Mesenchymal stem cell (in vitro differentiated cells and primary cell): ENCODE data around the gene IPCEF1.
"Not testable (repeated sequence)": the region's sequence is repeated elsewhere in the genome, so short reads cannot be mapped to it uniquely, and the experiment has no call there.

ENCODE experiments used
- DNase-seq: peaks from one replicate; pipeline ENCODE4 v3.0.0-alpha.2; 2013
- H2AFZ ChIP-seq: one replicate; pipeline ENCODE4 v1.6.1; 2013; ENCODE audit warnings: low read depth, mild to moderate bottlenecking, control low read depth, inconsistent platforms, low read length, moderate library complexity
- H2AK5ac ChIP-seq: 2 replicates; pipeline ENCODE4 v1.6.1; 2013; ENCODE audit warnings: low read length, moderate library complexity, mild to moderate bottlenecking, inconsistent platforms; ENCODE audit not compliant: severe bottlenecking
- H2BK120ac ChIP-seq: one replicate; pipeline ENCODE4 v1.6.1; 2013; ENCODE audit warnings: low read depth, mild to moderate bottlenecking, inconsistent platforms, low read length, moderate library complexity
- H2BK12ac ChIP-seq, 2 experiments: one replicate each; pipeline ENCODE4 v1.6.1; 2013; ENCODE audit warnings: inconsistent platforms in 2 of 2, low read length in 2 of 2, mild to moderate bottlenecking in 2 of 2, moderate library complexity in 2 of 2, control low read depth in 1 of 2
- H2BK15ac ChIP-seq: one replicate; pipeline ENCODE4 v1.6.1; 2013; ENCODE audit warnings: mild to moderate bottlenecking, low read depth, inconsistent platforms; ENCODE audit not compliant: poor library complexity, severe bottlenecking
- H2BK5ac ChIP-seq: 2 replicates; pipeline ENCODE4 v1.6.1; 2013; ENCODE audit warnings: low read depth, mild to moderate bottlenecking, low read length, control low read depth, inconsistent platforms; ENCODE audit not compliant: poor library complexity, severe bottlenecking
- H3K14ac ChIP-seq, 2 experiments: one replicate each; pipeline ENCODE4 v1.6.1; 2013; ENCODE audit warnings: inconsistent platforms in 2 of 2, low read length in 2 of 2, control low read depth in 1 of 2, mild to moderate bottlenecking in 1 of 2, moderate library complexity in 1 of 2
- H3K18ac ChIP-seq, 2 experiments: one replicate each; pipeline ENCODE4 v1.6.1; 2013; ENCODE audit warnings: inconsistent platforms in 2 of 2, low read length in 2 of 2, control low read depth in 1 of 2, low read depth in 1 of 2, mild to moderate bottlenecking in 1 of 2
- H3K23ac ChIP-seq, 2 experiments: one replicate each; pipeline ENCODE4 v1.6.1; 2013; ENCODE audit warnings: inconsistent platforms in 2 of 2, low read length in 2 of 2, mild to moderate bottlenecking in 2 of 2, moderate library complexity in 2 of 2, control low read depth in 1 of 2
- H3K27ac ChIP-seq: 2 replicates; pipeline ENCODE4 v1.5.1; 2013; ENCODE audit warnings: mild to moderate bottlenecking, moderate library complexity, low read length, control low read depth, inconsistent platforms; ENCODE audit not compliant: poor library complexity, severe bottlenecking
- H3K27me3 ChIP-seq, 2 experiments: 2 replicates each; pipeline versions ENCODE4 v1.6.1 to v1.7.0; 2013; ENCODE audit warnings: low read length in 2 of 2, mild to moderate bottlenecking in 2 of 2, moderate library complexity in 2 of 2, control low read depth in 1 of 2, inconsistent platforms in 1 of 2; ENCODE audit not compliant: control insufficient read depth in 1 of 2, insufficient read depth in 1 of 2
- H3K36me3 ChIP-seq, 2 experiments: 2 replicates each; pipeline versions ENCODE4 v1.6.1 to v1.7.0; 2013; ENCODE audit warnings: low read length in 2 of 2, control low read depth in 1 of 2, inconsistent platforms in 1 of 2, low read depth in 1 of 2, mild to moderate bottlenecking in 1 of 2; ENCODE audit not compliant: insufficient read depth in 2 of 2, control insufficient read depth in 1 of 2
- H3K4ac ChIP-seq, 2 experiments: one replicate each; pipeline ENCODE4 v1.6.1; 2013; ENCODE audit warnings: inconsistent platforms in 2 of 2, low read length in 2 of 2, mild to moderate bottlenecking in 2 of 2, moderate library complexity in 2 of 2, control low read depth in 1 of 2, low read depth in 1 of 2
- H3K4me1 ChIP-seq: 2 replicates; pipeline ENCODE4 v1.6.1; 2013; ENCODE audit warnings: low read depth, low read length, control low read depth; ENCODE audit not compliant: control insufficient read depth, insufficient read depth
- H3K4me2 ChIP-seq: 2 replicates; pipeline ENCODE4 v1.6.1; 2013; ENCODE audit warnings: low read length, mild to moderate bottlenecking, inconsistent platforms; ENCODE audit not compliant: poor library complexity, severe bottlenecking
- H3K4me3 ChIP-seq, 2 experiments: 2 replicates each; pipeline versions ENCODE4 v1.5.1 to v1.7.0; 2013; ENCODE audit warnings: low read length in 2 of 2, mild to moderate bottlenecking in 2 of 2, control low read depth in 1 of 2, low read depth in 1 of 2; ENCODE audit not compliant: insufficient read depth in 1 of 2
- H3K79me1 ChIP-seq: replicated peaks from 2 replicates; pipeline ENCODE4 v1.6.1; 2013; ENCODE audit warnings: mild to moderate bottlenecking, control low read depth, low read length, inconsistent platforms; ENCODE audit not compliant: poor library complexity, severe bottlenecking
- H3K9ac ChIP-seq: 2 replicates; pipeline ENCODE4 v1.7.0; 2013; ENCODE audit warnings: mild to moderate bottlenecking, low read length, moderate library complexity
- H3K9me3 ChIP-seq: 2 replicates; pipeline ENCODE4 v1.7.0; 2013; ENCODE audit warnings: mild to moderate bottlenecking, low read length; ENCODE audit not compliant: control insufficient read depth
- H4K8ac ChIP-seq: one replicate; pipeline ENCODE4 v1.6.1; 2013; ENCODE audit warnings: inconsistent platforms, mild to moderate bottlenecking, low read length, moderate library complexity
- H4K91ac ChIP-seq: one replicate; pipeline ENCODE4 v1.6.1; 2013; ENCODE audit warnings: mild to moderate bottlenecking, low read length, inconsistent platforms
- WGBS: methylation state at CpG from one replicate; pipeline ENCODE4 v1.1.7; 2013; ENCODE audit warnings: mixed read lengths; 5-methylcytosine and 5-hydroxymethylcytosine counted together

The IPCEF1 gene

DNA sequence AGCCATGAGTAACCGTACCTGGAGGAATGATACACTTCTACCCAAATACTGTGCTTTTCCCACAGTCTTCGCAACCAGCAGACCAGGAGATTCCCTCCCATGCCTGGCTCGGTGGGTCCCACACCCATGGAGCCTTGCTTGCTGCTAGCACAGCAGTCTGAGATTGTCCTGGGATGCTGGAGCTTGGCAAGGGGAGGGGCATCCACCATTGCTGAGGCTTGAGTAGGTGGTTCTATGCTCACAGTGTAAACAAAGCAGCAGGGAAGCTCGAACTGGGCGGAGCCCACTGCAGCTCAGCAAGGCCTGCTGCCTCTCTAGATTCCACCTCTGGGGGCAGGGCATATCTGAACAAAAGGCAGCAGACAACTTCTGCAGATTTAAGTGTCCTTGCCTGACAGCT is 184.2 kb downstream of the IPCEF1 start:
- H2BK12ac ChIP-seq, H2AFZ ChIP-seq, H2BK120ac ChIP-seq, H3K4me3 ChIP-seq, H4K91ac ChIP-seq, H3K79me1 ChIP-seq, H2BK5ac ChIP-seq, H4K8ac ChIP-seq, DNase-seq, H2AK5ac ChIP-seq, H3K18ac ChIP-seq, H3K9me3 ChIP-seq, H3K27ac ChIP-seq, H2BK15ac ChIP-seq, H3K27me3 ChIP-seq, H3K4me1 ChIP-seq, H3K4me2 ChIP-seq, H3K36me3 ChIP-seq, H3K23ac ChIP-seq, H3K4ac ChIP-seq, H3K9ac ChIP-seq: not testable (repeated sequence)
- peak overlapping the region in 1 of 2 experiments; percentile 55 for H3K14ac ChIP-seq
- 87% methylated on average over 5 of the region's 5 CpGs for WGBS

DNA sequence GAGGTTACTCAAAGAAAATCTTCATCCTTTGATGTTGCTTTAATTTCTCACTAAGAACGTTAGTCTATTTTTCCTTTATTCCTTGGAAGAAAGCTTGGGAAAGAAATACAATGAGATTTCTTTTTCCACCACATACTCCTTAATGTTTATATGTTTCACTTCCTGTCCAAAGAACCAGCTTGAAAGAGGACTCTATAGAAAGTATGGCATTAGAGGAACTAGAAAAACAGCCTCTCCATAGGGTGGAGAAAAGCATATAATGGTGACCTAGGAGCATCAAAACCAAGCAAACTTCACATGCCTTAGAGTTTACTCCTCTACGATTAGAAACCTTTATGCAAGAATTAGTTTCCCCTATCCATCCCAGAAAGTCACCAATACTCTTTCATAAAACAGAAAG is 186.5 kb downstream of the IPCEF1 start:
- no peaks in the 10 kb centered on the region for H3K79me1 ChIP-seq
- H3K27me3 ChIP-seq: no peaks in the 10 kb centered on the region
- H2AK5ac ChIP-seq: no peak overlapping the region
- no peak overlapping the region for H3K14ac ChIP-seq
- no peak overlapping the region for H2AFZ ChIP-seq
- no peak overlapping the region for H3K27ac ChIP-seq
- 95% methylated on average over 1 of the region's 2 CpGs for WGBS
- no peak overlapping the region for H2BK5ac ChIP-seq
- no peak overlapping the region for H2BK15ac ChIP-seq
- no peak overlapping the region for H3K9ac ChIP-seq
- no peak overlapping the region for H3K23ac ChIP-seq
- no peak overlapping the region for H2BK120ac ChIP-seq
- H3K18ac ChIP-seq: no peak overlapping the region
- no peak overlapping the region for H2BK12ac ChIP-seq
- H3K36me3 ChIP-seq: no peaks in the 10 kb centered on the region
- DNase-seq: no peak
- H3K4me3 ChIP-seq: no peak overlapping the region
- no peak overlapping the region for H3K4me2 ChIP-seq
- no peaks in the 10 kb centered on the region for H3K9me3 ChIP-seq
- H3K4ac ChIP-seq: no peak overlapping the region
- no peaks in the 10 kb centered on the region for H3K4me1 ChIP-seq
- H4K8ac ChIP-seq: no peak overlapping the region
- H4K91ac ChIP-seq: no peak overlapping the region

DNA sequence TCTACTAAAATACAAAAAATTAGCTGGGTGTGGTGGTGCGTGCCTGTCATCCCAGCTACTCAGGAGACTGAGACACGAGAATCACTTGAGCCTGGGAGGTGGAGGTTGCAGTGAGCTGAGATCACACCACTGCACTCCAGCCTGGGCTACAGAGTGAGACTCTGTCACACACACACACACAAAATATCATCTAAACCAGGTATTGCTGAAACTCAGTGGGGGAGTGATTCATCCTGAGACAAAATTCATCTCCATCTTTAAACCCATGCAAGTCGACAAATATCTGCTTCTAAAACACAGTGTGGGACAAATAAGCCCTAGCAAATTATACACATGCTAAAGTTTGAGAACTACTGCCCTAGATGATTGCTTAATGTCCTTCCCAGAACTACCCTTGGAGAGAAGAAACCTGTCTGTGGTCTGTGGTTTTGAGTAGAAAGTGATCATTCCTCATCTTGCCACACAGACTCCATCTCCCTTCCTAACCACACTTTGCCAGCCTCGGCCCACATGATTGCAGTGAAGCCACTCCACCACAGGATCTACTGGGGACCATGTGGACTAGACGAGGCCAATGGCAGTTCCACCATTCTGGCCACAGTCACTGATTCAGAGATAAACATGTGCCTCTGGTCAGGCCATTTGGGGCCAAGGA is 187.3 kb downstream of the IPCEF1 start:
- Histone ChIP-seq H3K4me1 (peaks cover under 1% of the 10 kb centered on the region), H3K9ac (no peak overlapping the region), H3K14ac (no peak overlapping the region), H3K36me3 (no peaks in the 10 kb centered on the region), H4K91ac (no peak overlapping the region), H2BK15ac (no peak overlapping the region), H3K23ac (no peak overlapping the region), H3K27ac (no peak overlapping the region), H3K4me3 (no peak overlapping the region), H2AFZ (no peak overlapping the region), H3K27me3 (no peaks in the 10 kb centered on the region), H3K9me3 (no peaks in the 10 kb centered on the region), H3K18ac (no peak overlapping the region), H2BK12ac (no peak overlapping the region), H4K8ac (peak overlapping the region; percentile 10), H3K4me2 (no peak overlapping the region), H2BK120ac (no peak overlapping the region), H2BK5ac (no peak overlapping the region), H3K4ac (no peak overlapping the region), H2AK5ac (no peak overlapping the region), H3K79me1 (no peaks in the 10 kb centered on the region)
- DNase-seq: peak; percentile 18
- WGBS: 92% methylated on average over 5 of the region's 5 CpGs

GRCh38 chr6:154167126-154167525 is 189.5 kb downstream of the IPCEF1 start:
- Histone ChIP-seq H3K4me2 (no peak overlapping the region), H2BK5ac (no peak overlapping the region), H3K9me3 (no peaks in the 10 kb centered on the region), H2AK5ac (no peak overlapping the region), H2BK12ac (no peak overlapping the region), H3K4me1 (peaks cover 1% of the 10 kb centered on the region), H2BK15ac (no peak overlapping the region), H2BK120ac (no peak overlapping the region), H3K23ac (no peak overlapping the region), H3K4ac (no peak overlapping the region), H3K36me3 (no peaks in the 10 kb centered on the region), H3K27ac (no peak overlapping the region), H3K79me1 (no peaks in the 10 kb centered on the region), H2AFZ (no peak overlapping the region), H4K91ac (no peak overlapping the region), H3K18ac (no peak overlapping the region), H3K4me3 (no peak overlapping the region), H3K14ac (no peak overlapping the region), H3K9ac (no peak overlapping the region), H3K27me3 (no peaks in the 10 kb centered on the region), H4K8ac (no peak overlapping the region)
- no peak for DNase-seq
- 85% methylated on average over 2 of the region's 2 CpGs for WGBS
